A549 treated with CORT108297 at 1 μM for 4 hours (cell line): Measurements from ENCODE around the gene EPS8L1. TPM values are rescaled to one million over a fixed set of nuclear protein-coding genes. Genes with fewer than 3 reads are reported as not detected.

Source experiments
- total RNA-seq: library from RNA; stranded (reverse); fragments of 200-300 nt; extraction: Qiagen RNA extraction; gene quantifications from 5 replicates; pipeline ENCODE4 v1.2.3, GENCODE V29; 2022

Gene EPS8L1
- total RNA-seq, result 3.7 to 6.2 TPM (median 5.5 TPM) in 5 replicates

DNA sequence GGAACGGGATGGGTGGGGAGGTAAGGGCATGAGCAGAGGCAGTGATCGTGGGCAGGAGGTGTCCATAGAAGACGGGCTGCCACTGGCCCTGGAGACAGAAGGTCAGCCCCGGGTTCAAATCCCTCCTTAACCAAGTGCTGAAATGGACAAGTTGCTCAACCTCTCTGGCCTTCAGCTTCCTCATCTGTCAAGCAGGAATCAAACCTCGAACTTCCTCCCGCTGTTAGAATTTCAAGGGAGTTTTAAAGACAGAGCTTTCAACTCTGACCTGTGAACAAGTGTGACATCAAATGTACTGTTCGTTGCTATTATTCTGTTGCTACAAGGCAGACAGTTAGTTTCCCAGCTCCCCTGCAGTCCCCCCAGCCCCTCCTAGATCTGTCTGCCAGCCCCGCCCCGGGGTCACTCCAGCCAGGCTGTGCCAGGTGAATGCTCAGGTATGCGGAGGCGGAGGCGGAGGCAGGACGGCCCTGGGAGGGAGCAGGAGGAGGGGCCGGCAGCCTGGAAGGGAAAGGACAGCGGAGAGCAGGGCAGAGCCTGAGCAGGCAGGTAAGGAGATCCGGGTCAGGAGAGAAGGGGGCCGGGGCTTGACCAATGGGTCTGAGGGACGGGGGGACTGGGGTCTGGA is at the start of gene EPS8L1:
EPS8L1 (plus strand) TSS at position 499 of the 628 bp plus-strand sequence. CDS start 576 bp downstream, outside the sequence.

DNA sequence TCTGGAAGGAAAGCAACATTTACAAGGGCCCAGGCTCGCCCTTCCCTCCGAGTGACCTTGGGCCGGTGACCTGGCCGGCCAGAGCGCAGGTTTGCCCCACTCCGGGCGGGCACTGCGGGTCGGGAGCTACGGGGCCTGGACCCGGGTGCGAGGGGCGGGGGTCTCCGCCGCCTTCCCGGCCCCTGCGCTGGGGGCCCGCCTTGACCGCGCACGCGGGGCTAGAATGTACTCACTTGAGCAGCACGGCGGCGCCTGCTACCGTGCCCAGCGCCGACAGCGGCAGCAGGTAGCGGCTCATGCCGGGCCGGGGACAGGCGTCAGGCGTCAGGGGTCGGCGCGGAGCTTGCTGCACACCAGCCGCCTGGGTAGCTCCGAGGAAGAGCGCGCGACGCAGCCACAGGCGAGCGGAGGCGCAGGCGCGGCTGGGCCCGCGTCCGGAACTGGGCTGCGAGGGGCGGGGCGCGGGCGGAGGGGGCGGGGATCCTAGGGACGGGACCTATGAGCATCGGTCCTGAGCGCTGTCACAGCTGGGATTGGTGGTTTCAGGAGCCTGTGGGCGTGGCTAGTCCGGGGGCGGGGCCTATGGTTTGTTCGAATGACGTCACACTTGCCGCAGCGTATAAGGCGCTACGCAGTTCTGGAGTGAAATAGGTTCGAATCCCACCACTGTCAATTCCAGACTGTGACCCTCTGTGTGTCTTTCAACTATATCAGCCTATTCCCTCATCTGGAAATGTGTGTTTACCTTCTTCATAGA is 12.8 kb upstream of the EPS8L1 start, which contains the start of gene RDH13:
RDH13 (minus strand) TSS at position 414 of the 757 bp plus-strand sequence; CDS start at position 298, 116 bp downstream.

DNA sequence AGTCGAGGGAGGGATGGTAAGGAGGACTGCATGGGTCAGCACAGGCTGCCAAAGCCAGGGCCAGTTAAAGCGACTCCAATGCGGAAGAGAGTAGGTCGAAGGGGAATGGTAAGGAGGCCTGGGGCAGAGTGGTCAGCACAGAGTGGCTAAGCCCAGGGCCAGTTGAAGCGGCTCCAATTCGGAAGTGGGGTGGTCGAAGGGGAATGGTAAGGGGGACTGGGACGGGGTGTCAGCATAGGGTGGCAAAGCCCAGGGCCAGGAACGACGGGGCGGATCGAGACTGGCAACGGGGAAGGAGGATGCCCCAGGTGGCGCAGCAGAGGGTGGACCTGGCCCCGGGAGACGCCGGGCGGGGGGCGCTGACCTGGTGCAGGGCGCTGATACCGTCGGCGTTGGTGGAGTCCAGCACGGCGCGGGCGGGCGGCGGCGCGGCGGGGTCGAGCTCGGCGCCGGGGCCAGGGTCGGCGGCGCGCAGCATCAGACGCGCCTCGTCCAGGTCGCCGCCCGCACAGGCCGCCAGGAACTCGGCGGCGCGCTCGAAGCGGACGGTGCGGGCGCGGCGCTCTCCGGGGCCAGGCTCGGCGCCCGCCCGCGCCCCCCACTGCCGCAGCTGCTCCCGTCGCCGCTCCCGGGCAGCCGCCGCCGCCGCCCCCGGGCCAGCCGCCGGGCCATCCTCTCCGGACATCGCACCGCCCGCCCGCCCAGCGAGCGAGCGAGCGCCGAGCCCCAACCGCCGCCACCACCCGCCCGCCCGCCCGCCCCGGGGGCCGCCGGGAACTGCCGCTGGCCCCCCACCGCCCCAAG is 41.4 kb downstream of the EPS8L1 start, which contains the start of gene PPP1R12C:
PPP1R12C (minus strand) TSS at position 779 of the 804 bp plus-strand sequence; CDS start at position 685, 94 bp downstream.

Other genes with a start within 250 kb of the EPS8L1 start
- gene KIR2DS4, start 243.2 kb upstream of the EPS8L1 start, total RNA-seq, result not detected in 5 replicates
- gene KIR3DL2, start 225.4 kb upstream of the EPS8L1 start, total RNA-seq, result not detected in 5 replicates
- gene FCAR, start 201.6 kb upstream of the EPS8L1 start, total RNA-seq, result not detected in 5 replicates
- gene NCR1, start 169.7 kb upstream of the EPS8L1 start, total RNA-seq, result not detected in 5 replicates
- not detected in 5 replicates for gene NLRP7, start 128.3 kb upstream of the EPS8L1 start, total RNA-seq
- 24.3 to 27.9 TPM (median 26.7 TPM) in 5 replicates for gene NLRP2, start 109.5 kb upstream of the EPS8L1 start, total RNA-seq
- 0.06 to 0.24 TPM (median 0.21 TPM) in 5 replicates for gene GP6, start 37.6 kb upstream of the EPS8L1 start, total RNA-seq
- gene RDH13, start 12.7 kb upstream of the EPS8L1 start, total RNA-seq, result 14.0 to 20.9 TPM (median 20.1 TPM) in 5 replicates
- gene PPP1R12C, start 41.8 kb downstream of the EPS8L1 start, total RNA-seq, result 60.2 to 97.6 TPM (median 90.0 TPM) in 5 replicates
- gene TNNT1, start 73.3 kb downstream of the EPS8L1 start, total RNA-seq, result 114 to 145 TPM (median 137 TPM) in 5 replicates
- gene TNNI3, start 81.9 kb downstream of the EPS8L1 start, total RNA-seq, result 6.1 to 9.2 TPM (median 8.0 TPM) in 5 replicates
- 4.5 to 6.9 TPM (median 6.2 TPM) in 5 replicates for gene DNAAF3, start 90.7 kb downstream of the EPS8L1 start, total RNA-seq
- gene SYT5, start 104.4 kb downstream of the EPS8L1 start, total RNA-seq, result 2.8 to 4.9 TPM (median 3.8 TPM) in 5 replicates
- gene PTPRH, start 133.6 kb downstream of the EPS8L1 start, total RNA-seq, result 3.7 to 5.3 TPM (median 5.2 TPM) in 5 replicates
- gene TMEM86B, start 152.9 kb downstream of the EPS8L1 start, total RNA-seq, result 2.7 to 6.4 TPM (median 5.2 TPM) in 5 replicates
- 87.7 to 128 TPM (median 124 TPM) in 5 replicates for gene PPP6R1, start 183.1 kb downstream of the EPS8L1 start, total RNA-seq
- gene HSPBP1, start 204.2 kb downstream of the EPS8L1 start, total RNA-seq, result 119 to 156 TPM (median 146 TPM) in 5 replicates
- 3.3 to 5.4 TPM (median 4.0 TPM) in 5 replicates for gene BRSK1, start 208.1 kb downstream of the EPS8L1 start, total RNA-seq
- not detected in 5 replicates for gene TMEM150B, start 249.5 kb downstream of the EPS8L1 start, total RNA-seq